ENCODE results near the gene ANKS1B. TPM values are rescaled to one million over a fixed set of nuclear protein-coding genes. Genes with fewer than 3 reads are reported as not detected.

The ANKS1B gene
- total and polyA plus RNA-seq, 10 of the 15 experiments (the other 5 are each of a cell fraction or from before 2014, with no cell fraction given): 0.16 to 1.3 (median 0.82) TPM; not detected in 7

DNA sequence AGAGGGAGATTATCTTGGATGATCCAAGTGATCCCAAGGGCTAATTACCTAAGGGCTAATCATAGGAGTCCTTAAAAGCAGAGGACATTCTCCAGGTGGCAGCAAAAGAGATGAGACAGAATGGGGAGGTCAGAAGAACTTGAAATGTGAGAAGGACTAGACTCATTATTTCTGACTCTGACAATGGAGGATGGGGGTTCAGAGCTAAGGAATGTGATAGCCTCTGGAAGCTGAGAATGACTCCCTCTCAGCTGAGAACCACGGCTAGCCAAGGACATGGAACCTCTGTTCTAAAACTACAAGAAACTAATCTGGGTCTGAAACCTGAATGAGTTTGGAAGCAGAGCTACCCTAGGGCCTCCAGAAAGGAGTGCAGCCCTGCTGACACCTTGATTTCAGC is 35.6 kb upstream of the ANKS1B start (continued):
- TF ChIP-seq ZBTB11 (CRISPR knock-in tag; IDR thresholded peaks at IDR 0.05) (no peak), CBFB (IDR thresholded peaks at IDR 0.05; ENCODE audit: low read depth) (no peak), ESRRA (IDR thresholded peaks at IDR 0.05; ENCODE audit: low read length) (no peak), HDAC2 (IDR thresholded peaks at IDR 0.05) (no peak), ZNF622 (IDR thresholded peaks at IDR 0.05) (no peak), RAD51 (IDR thresholded peaks at IDR 0.05) (no peak)

GRCh38 chr12:100017056-100017455 is 32.3 kb upstream of the ANKS1B start:
- intact Hi-C loops (cut with micrococcal nuclease; ENCODE audit: unreplicated experiment) (no loop called here), in situ Hi-C loops (cut with MboI) (no loop called here)
- ChIA-PET POLR2A (no interaction called here), RAD21 (ENCODE audit: unreplicated experiment) (no interaction called here), CTCF (no interaction called here), SMC1A (ENCODE audit: uncharacterized antibody, unreplicated experiment) (no interaction called here)
- Histone ChIP-seq H3K79me2 (ENCODE audit: control insufficient read depth, insufficient read depth, low read length) (no peaks in the 10 kb centered on the region), H3K4me1 (ENCODE audit: control insufficient read depth, insufficient read depth, low read length) (no peaks in the 10 kb centered on the region), H3K9ac (ENCODE audit: control insufficient read depth, insufficient read depth, low read length) (no peak overlapping the region), H3K4me3 (no peak overlapping the region), H3K27ac (ENCODE audit: control insufficient read depth, insufficient read depth) (no peak overlapping the region), H3K9me3 (replicated peaks; ENCODE audit: control insufficient read depth, insufficient read depth, low read length) (no peaks in the 10 kb centered on the region), H3K4me2 (ENCODE audit: control insufficient read depth, insufficient read depth) (no peak overlapping the region), H2AFZ (ENCODE audit: control insufficient read depth, low read depth, low read length) (no peak overlapping the region), H4K20me1 (ENCODE audit: control insufficient read depth, insufficient read depth) (no peaks in the 10 kb centered on the region), H3K36me3 (ENCODE audit: control insufficient read depth in 2 of 2, insufficient read depth in 2 of 2, low read length in 1 of 2) (no peaks in the 10 kb centered on the region), H3K27me3 (replicated peaks in 1 of 2; ENCODE audit: control insufficient read depth in 2 of 2, insufficient read depth in 2 of 2, low read length in 1 of 2) (no peaks in the 10 kb centered on the region)
- 58% methylated on average over 3 of the region's 3 CpGs for WGBS (ENCODE audit: insufficient coverage, insufficient replicate concordance, low lambda C conversion rate, missing lambda C conversion rate)
- no peak for DNase-seq (ENCODE audit: low read depth, low spot score)
- no TSS peak for BruUV-seq (replicated peaks)
- FAIRE-seq: no peak
- TF ChIP-seq EED (IDR thresholded peaks at IDR 0.05; ENCODE audit: low read depth) (no peak), NRF1 (conservative IDR thresholded peaks at IDR 0.05; ENCODE audit: low read depth, low read length) (no peak), RELA (IDR thresholded peaks at IDR 0.05; ENCODE audit: borderline replicate concordance, partially characterized antibody) (no peak), SMAD5 (IDR thresholded peaks at IDR 0.05; ENCODE audit: low read depth) (no peak), EP300 (IDR thresholded peaks at IDR 0.05; ENCODE audit: borderline replicate concordance in 1 of 2, control insufficient read depth in 1 of 2, low read depth in 2 of 2, low read length in 2 of 2) (no peak), ZBTB4 (CRISPR knock-in tag; IDR thresholded peaks at IDR 0.05) (no peak)
- TF ChIP-seq, protein P1, sequence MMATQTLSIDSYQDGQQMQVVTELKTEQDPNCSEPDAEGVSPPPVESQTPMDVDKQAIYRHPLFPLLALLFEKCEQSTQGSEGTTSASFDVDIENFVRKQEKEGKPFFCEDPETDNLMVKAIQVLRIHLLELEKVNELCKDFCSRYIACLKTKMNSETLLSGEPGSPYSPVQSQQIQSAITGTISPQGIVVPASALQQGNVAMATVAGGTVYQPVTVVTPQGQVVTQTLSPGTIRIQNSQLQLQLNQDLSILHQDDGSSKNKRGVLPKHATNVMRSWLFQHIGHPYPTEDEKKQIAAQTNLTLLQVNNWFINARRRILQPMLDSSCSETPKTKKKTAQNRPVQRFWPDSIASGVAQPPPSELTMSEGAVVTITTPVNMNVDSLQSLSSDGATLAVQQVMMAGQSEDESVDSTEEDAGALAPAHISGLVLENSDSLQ (IDR thresholded peaks at IDR 0.05): no peak
- TF ChIP-seq, protein P2, sequence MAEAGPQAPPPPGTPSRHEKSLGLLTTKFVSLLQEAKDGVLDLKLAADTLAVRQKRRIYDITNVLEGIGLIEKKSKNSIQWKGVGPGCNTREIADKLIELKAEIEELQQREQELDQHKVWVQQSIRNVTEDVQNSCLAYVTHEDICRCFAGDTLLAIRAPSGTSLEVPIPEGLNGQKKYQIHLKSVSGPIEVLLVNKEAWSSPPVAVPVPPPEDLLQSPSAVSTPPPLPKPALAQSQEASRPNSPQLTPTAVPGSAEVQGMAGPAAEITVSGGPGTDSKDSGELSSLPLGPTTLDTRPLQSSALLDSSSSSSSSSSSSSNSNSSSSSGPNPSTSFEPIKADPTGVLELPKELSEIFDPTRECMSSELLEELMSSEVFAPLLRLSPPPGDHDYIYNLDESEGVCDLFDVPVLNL (IDR thresholded peaks at IDR 0.05; ENCODE audit: low read depth, low read length): no peak
- ATAC-seq: no peak
